ENCODE data around the gene LONRF3. TPM values are rescaled to one million over a fixed set of nuclear protein-coding genes. Genes with fewer than 3 reads are reported as not detected.

LONRF3 gene
- total RNA-seq, 1 donor from 2014 or later: 9.5 TPM

- DNase-seq: no peak
Measured at GRCh38 chrX:119036107-119037029, 62.0 kb downstream of the LONRF3 start.

DNA sequence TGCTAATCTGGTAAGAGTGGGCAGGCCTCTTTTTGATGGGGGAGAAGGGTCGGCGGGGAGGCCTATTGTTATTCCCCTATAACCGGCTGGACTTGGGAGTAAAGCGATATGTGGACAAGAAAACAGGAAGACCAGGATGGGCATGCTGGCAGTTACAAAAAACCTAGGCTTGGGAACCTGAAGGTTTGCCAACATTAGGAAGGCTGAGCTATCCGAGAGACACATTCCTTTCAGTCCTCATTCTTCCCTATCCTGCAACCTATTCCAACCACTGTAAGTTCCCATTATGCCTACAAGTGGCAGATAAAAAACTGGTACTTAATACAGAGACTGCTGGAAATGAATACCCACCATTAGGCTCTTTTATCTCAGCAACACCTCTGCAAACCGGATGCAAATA, 66.0 kb downstream of the LONRF3 start:
- no peak for DNase-seq

DNA sequence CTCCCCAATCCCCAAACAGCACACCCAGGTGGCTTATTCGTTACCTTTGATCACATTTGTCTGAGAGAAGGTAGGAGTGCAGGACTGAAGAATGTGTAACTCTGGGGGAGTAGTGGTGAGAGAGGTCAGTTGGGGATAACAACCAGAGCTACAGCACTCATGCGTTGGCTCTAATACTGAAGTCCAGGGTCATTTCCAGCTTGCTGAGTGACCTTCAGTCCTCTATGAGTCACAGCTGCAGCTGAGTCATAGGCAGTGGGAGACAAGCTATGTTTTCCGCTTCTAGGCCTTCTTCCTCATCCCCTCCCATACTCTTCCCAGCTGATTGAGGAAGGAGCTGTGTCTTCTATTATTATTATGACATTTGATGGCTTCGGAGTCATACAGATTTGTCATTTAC, 66.8 kb downstream of the LONRF3 start:
- DNase-seq: peak; percentile 2

GRCh38 chrX:119042040-119042439, 67.6 kb downstream of the LONRF3 start:
- no peak for DNase-seq

- no peak for DNase-seq
Measured at GRCh38 chrX:119042996-119043395, 68.6 kb downstream of the LONRF3 start.

GRCh38 chrX:119045884-119046283, 71.5 kb downstream of the LONRF3 start:
- DNase-seq: no peak

DNA sequence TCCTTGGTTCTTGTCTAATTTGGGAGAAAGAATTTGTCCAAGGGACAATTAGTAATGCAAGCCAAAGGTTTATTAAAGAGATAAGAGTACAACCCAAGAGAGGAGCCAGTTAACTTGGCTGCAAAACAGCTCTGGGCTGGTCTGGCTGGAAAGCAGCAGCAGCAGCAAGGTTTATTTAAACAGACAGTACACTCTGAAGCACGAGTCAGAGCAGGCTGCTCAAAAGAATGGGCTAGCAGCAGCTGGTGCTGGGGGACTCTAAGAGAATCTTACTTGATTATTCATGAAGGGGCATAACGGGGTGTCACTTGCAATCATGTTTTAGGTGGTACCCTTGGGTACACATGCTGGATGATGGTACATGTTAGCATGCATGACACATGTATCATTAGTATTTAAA, 81.3 kb downstream of the LONRF3 start:
- peak; percentile 6 for DNase-seq

DNA sequence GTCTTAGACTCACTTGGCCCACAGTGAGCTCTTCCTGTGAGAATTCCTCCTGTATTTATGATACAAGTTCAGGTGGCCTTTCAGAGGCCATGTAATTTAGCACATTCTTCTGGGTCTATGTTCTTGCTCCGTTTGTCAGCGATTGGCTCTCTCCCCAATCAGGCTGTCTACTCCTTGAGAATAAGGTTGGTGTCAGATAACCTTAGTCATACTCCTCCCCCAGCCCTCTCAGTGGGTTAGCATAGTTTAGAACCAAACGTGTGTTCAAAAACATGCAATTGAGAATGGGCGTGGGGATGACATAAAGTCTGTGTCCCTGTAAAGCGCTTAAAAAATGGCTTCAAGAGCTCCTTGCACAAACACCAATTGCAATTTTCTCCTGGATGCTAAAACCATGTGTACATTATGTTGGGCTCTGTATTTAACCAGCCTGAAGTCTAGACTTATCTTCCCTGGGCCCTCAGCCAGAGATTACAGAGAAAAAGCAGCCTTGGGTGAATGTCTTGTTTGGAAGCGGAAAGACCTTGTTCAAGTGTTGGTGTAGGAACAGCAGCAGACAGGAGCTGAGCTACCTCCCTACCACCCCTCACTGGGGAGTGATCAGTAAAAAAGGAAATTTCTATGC, 88.4 kb downstream of the LONRF3 start:
- peak; percentile 20 for DNase-seq

DNA sequence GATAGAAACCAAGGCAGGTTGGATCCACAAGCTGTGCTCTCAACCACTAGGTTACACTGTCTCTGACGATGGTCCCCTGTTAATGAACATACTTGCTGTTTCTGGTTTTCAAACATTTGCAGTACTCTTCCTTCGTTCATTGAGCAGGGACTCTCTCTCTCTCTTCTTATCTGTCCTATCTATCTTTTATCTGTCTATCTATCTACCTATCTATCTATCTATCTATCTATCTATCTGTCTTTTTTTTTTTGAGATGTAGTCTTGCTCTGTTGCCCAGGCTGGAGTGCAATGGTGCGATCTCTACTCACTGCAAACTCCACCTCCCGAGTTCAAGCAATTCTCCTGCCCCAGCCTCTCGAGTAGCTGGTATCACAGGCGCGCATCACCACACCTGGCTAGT, 89.0 kb downstream of the LONRF3 start:
- no peak for DNase-seq

- peak; percentile 63 for DNase-seq
Measured at GRCh38 chrX:119067023-119067739, 92.8 kb downstream of the LONRF3 start.

Other genes with a start within 250 kb of the LONRF3 start
- gene IL13RA1, start 247.0 kb upstream of the LONRF3 start, total RNA-seq: 33.2 TPM
- 0.51 TPM for gene ZCCHC12, start 150.8 kb upstream of the LONRF3 start, total RNA-seq
- gene CT47C1, start 98.4 kb downstream of the LONRF3 start, total RNA-seq: not detected
- gene KIAA1210, start 153.2 kb downstream of the LONRF3 start, total RNA-seq: 0.10 TPM